ENCODE data around the gene BMP10.

BMP10 gene

GRCh38 chr2:68846091-68846490 is 25.1 kb downstream of the BMP10 start:
- no peaks in the 10 kb centered on the region for H3K9me3 ChIP-seq (ENCODE audit: insufficient read depth, low read depth, low read length)
- H3F3A ChIP-seq (ENCODE audit: low read depth): no peaks in the 10 kb centered on the region
- TF ChIP-seq EZH2phosphoT487 (IDR thresholded peaks at IDR 0.05; ENCODE audit: borderline replicate concordance) (no peak), CTCF (conservative IDR thresholded peaks at IDR 0.05; ENCODE audit: low read length) (no peak)
- H3K4me2 ChIP-seq (ENCODE audit: low read depth, low read length, poor library complexity, severe bottlenecking): no peak overlapping the region
- H3K9ac ChIP-seq (ENCODE audit: low read depth, low read length, poor library complexity, severe bottlenecking): no peak overlapping the region
- H3K4me3 ChIP-seq (ENCODE audit: low read length, poor library complexity, severe bottlenecking): no peak overlapping the region
- H3K9me2 ChIP-seq (replicated peaks; ENCODE audit: low read depth, low read length): no peaks in the 10 kb centered on the region
- no peaks in the 10 kb centered on the region for H4K20me1 ChIP-seq (ENCODE audit: insufficient read depth, low read length, poor library complexity, severe bottlenecking)
- no peaks in the 10 kb centered on the region for H3K4me1 ChIP-seq (ENCODE audit: insufficient read depth, low read length, poor library complexity, severe bottlenecking)
- no peaks in the 10 kb centered on the region for H3K79me2 ChIP-seq (ENCODE audit: insufficient read depth, low read length)
- no peaks in the 10 kb centered on the region for H3K27me3 ChIP-seq (ENCODE audit: insufficient read depth, low read length, poor library complexity, severe bottlenecking)
- no peak overlapping the region for H2AFZ ChIP-seq (ENCODE audit: low read length)
- H3K36me3 ChIP-seq (ENCODE audit: insufficient read depth, low read length): no peaks in the 10 kb centered on the region

GRCh38 chr2:68845043-68845442 is 26.2 kb downstream of the BMP10 start:
- H3K27me3 ChIP-seq (ENCODE audit: insufficient read depth, low read length, poor library complexity, severe bottlenecking): no peaks in the 10 kb centered on the region
- no peaks in the 10 kb centered on the region for H3K4me1 ChIP-seq (ENCODE audit: insufficient read depth, low read length, poor library complexity, severe bottlenecking)
- TF ChIP-seq CTCF (conservative IDR thresholded peaks at IDR 0.05; ENCODE audit: low read length) (no peak), EZH2phosphoT487 (IDR thresholded peaks at IDR 0.05; ENCODE audit: borderline replicate concordance) (no peak)

GRCh38 chr2:68839260-68839833 is 31.9 kb downstream of the BMP10 start:
- TF ChIP-seq EZH2phosphoT487 (IDR thresholded peaks at IDR 0.05; ENCODE audit: borderline replicate concordance): no peak
- TF ChIP-seq CTCF (conservative IDR thresholded peaks at IDR 0.05; ENCODE audit: low read length): peak; percentile 89
- H3K9me3 ChIP-seq (ENCODE audit: insufficient read depth, low read depth, low read length): peaks cover 5% of the 10 kb centered on the region; the same call in 1 of the 2 replicates
- no peaks in the 10 kb centered on the region for H3K9me2 ChIP-seq (replicated peaks; ENCODE audit: low read depth, low read length)
- no peaks in the 10 kb centered on the region for H4K20me1 ChIP-seq (ENCODE audit: insufficient read depth, low read length, poor library complexity, severe bottlenecking)
- no peaks in the 10 kb centered on the region for H3K36me3 ChIP-seq (ENCODE audit: insufficient read depth, low read length)
- no peaks in the 10 kb centered on the region for H3K79me2 ChIP-seq (ENCODE audit: insufficient read depth, low read length)
- H3K9ac ChIP-seq (ENCODE audit: low read depth, low read length, poor library complexity, severe bottlenecking): no peak overlapping the region
- peaks cover 12% of the 10 kb centered on the region for H3K4me1 ChIP-seq (ENCODE audit: insufficient read depth, low read length, poor library complexity, severe bottlenecking)
- H3K4me2 ChIP-seq (ENCODE audit: low read depth, low read length, poor library complexity, severe bottlenecking): no peak overlapping the region
- H3K4me3 ChIP-seq (ENCODE audit: low read length, poor library complexity, severe bottlenecking): no peak overlapping the region
- H2AFZ ChIP-seq (ENCODE audit: low read length): peak overlapping the region; percentile 42; the same call in 1 of the 2 replicates
- H3F3A ChIP-seq (ENCODE audit: low read depth): no peaks in the 10 kb centered on the region
- no peaks in the 10 kb centered on the region for H3K27me3 ChIP-seq (ENCODE audit: insufficient read depth, low read length, poor library complexity, severe bottlenecking)

More at GRCh38 chr2:68845043-68845442, 26.2 kb downstream of the BMP10 start:
- no peaks in the 10 kb centered on the region for H3K9me3 ChIP-seq (ENCODE audit: insufficient read depth, low read depth, low read length)
- H3K4me2 ChIP-seq (ENCODE audit: low read depth, low read length, poor library complexity, severe bottlenecking): no peak overlapping the region
- H2AFZ ChIP-seq (ENCODE audit: low read length): no peak overlapping the region
- H3K79me2 ChIP-seq (ENCODE audit: insufficient read depth, low read length): no peaks in the 10 kb centered on the region
- no peaks in the 10 kb centered on the region for H3K36me3 ChIP-seq (ENCODE audit: insufficient read depth, low read length)
- no peaks in the 10 kb centered on the region for H4K20me1 ChIP-seq (ENCODE audit: insufficient read depth, low read length, poor library complexity, severe bottlenecking)
- no peaks in the 10 kb centered on the region for H3K9me2 ChIP-seq (replicated peaks; ENCODE audit: low read depth, low read length)
- no peak overlapping the region for H3K9ac ChIP-seq (ENCODE audit: low read depth, low read length, poor library complexity, severe bottlenecking)
- no peak overlapping the region for H3K4me3 ChIP-seq (ENCODE audit: low read length, poor library complexity, severe bottlenecking)
- H3F3A ChIP-seq (ENCODE audit: low read depth): no peaks in the 10 kb centered on the region
